Measurements from ENCODE around the gene SEL1L.

SEL1L gene

DNA sequence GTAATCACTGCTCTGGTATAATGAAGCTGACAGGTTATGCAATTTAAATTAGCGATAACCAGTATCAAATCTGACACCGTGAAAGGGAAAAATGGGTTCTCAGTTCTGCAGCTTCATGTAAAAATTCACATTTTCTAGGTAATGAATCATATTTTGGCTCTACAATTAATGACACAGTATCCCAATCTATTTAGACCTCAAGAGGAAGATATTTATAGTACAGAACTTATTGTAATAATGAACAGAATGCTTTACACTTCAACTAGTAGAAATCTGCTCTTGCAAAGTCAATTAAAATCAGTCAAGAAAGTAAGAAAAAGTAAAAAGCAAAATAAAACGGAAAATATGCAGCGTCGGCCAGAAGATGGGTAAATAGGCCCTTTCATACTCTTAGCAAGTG, 24.3 kb downstream of the SEL1L start:
- POLR2A ChIA-PET (ENCODE audit: low non-redundant PET): no interaction called here
- DNase-seq (ENCODE audit: low spot score): no peak
- TF ChIP-seq, protein P1, sequence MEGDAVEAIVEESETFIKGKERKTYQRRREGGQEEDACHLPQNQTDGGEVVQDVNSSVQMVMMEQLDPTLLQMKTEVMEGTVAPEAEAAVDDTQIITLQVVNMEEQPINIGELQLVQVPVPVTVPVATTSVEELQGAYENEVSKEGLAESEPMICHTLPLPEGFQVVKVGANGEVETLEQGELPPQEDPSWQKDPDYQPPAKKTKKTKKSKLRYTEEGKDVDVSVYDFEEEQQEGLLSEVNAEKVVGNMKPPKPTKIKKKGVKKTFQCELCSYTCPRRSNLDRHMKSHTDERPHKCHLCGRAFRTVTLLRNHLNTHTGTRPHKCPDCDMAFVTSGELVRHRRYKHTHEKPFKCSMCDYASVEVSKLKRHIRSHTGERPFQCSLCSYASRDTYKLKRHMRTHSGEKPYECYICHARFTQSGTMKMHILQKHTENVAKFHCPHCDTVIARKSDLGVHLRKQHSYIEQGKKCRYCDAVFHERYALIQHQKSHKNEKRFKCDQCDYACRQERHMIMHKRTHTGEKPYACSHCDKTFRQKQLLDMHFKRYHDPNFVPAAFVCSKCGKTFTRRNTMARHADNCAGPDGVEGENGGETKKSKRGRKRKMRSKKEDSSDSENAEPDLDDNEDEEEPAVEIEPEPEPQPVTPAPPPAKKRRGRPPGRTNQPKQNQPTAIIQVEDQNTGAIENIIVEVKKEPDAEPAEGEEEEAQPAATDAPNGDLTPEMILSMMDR (conservative IDR thresholded peaks at IDR 0.05; ENCODE audit: low read depth): no peak
- H3K27ac ChIP-seq: no peak overlapping the region
- CTCF ChIA-PET: no interaction called here

DNA sequence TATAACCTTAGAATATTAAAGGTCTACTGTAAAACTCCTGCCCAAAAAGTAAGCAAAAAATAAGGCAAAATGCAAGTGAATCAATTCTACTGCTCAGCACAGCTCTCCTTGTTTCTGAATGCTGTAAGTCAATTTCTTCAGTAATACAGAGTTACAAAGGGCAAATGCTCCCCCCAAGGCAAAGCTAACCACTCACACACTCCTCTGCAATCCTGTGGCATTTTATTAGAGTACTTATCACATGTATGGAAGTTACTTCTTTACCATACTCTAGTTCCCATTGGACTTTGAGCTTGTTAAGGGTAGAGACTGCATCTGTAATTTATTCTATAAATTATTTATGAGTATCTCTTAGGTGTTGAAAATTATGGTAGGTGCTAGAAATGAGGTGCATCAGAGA, 27.2 kb downstream of the SEL1L start:
- DNase-seq (ENCODE audit: low spot score): no peak
- no peak overlapping the region for H3K27ac ChIP-seq
- TF ChIP-seq, protein P1 (conservative IDR thresholded peaks at IDR 0.05; ENCODE audit: low read depth): no peak
- CTCF ChIA-PET: no interaction called here
- POLR2A ChIA-PET (ENCODE audit: low non-redundant PET): no interaction called here

DNA sequence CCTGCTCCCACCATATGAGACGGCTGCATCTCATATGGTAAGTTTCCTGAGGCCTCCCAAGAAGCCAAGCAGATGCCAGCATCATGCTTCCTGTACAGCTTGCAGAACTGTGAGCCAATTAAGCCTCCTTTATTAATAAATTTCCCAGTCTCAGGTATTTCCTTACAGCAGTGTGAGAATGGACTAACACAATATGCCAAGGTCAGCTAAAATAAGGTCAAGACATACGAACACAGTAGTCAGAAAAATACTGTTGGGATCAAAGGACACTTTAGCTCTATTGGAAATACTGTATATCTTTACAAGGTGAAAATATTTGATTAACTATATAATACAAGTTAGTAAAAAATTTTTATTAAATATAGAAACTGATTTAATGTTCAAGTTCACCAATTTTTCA, 28.8 kb downstream of the SEL1L start:
- CTCF ChIA-PET: no interaction called here

DNA sequence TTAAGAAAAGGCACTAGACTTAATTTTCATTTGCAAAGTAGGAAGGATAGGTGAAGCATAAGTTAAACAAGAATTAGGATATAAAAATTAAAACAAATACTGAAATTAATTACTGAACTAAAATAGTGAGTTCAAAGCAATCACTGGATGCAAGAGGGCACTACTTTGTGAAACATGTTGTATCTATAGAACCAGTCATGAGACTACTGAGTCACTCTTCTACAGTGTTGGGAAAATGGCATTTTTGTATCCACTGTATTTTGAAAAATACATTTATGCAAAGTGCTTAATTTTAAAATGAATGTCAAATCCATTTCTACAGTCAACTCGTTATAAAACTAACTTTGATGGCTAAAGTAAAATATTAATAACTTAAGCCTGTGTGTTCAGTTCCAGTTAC, 47.9 kb downstream of the SEL1L start:
- DNase-seq (ENCODE audit: low spot score): no peak
- POLR2A ChIA-PET (ENCODE audit: low non-redundant PET): no interaction called here
- CTCF ChIA-PET: interaction anchor here (0.5 kb wide), 1 partner anchor 287 kb away, joined by 4 read pairs; no protein-coding TSS in a partner anchor
- H3K27ac ChIP-seq: no peak overlapping the region
- TF ChIP-seq, protein P1 (conservative IDR thresholded peaks at IDR 0.05; ENCODE audit: low read depth): no peak

More for the DNA sequence above, 28.8 kb downstream of the SEL1L start:
- no peak overlapping the region for H3K27ac ChIP-seq
- POLR2A ChIA-PET (ENCODE audit: low non-redundant PET): no interaction called here
- DNase-seq (ENCODE audit: low spot score): no peak
- TF ChIP-seq, protein P1 (conservative IDR thresholded peaks at IDR 0.05; ENCODE audit: low read depth): no peak

DNA sequence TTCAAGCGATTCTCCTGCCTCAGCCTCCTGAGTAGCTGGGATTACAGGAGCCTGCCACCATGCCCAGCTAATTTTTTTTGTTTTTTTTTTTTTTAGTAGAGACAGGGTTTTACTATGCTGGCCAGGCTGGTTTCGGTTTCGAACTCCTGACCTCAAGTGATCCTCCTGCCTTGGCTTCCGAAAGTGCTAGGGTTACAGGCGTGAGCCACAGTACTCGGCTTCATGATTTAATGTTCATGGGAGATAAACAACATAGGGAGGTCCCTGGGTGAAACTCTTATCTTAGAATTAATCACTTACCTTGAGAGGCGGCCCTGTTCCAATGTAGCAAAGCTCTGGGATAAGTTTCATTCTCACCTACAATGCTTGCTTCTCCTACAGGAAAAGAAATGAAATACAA, 48.3 kb downstream of the SEL1L start:
- TF ChIP-seq, protein P1 (conservative IDR thresholded peaks at IDR 0.05; ENCODE audit: low read depth): no peak
- H3K27ac ChIP-seq: no peak overlapping the region
- no peak for DNase-seq (ENCODE audit: low spot score)
- CTCF ChIA-PET: no interaction called here
- POLR2A ChIA-PET (ENCODE audit: low non-redundant PET): no interaction called here

DNA sequence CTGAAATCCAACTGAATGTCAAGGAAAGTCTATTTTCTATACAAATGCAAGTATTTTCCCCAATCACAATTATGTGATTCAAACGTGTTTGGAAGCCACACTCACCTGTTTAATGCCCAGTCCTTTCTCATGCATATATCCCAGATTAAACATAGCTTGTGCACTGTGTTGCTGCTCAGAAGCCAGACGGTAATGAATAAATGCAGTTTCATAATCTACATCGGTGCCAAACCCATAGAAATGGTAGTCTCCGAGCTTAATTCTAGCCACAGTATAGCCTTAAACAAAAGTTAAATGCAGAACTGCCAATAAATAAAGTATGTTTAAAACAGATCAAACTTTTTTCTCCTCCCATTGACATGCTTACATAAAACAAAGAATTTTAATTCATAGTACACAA, 49.5 kb downstream of the SEL1L start:
- no peak overlapping the region for H3K27ac ChIP-seq

More for the DNA sequence above, 49.5 kb downstream of the SEL1L start:
- TF ChIP-seq, protein P1 (conservative IDR thresholded peaks at IDR 0.05; ENCODE audit: low read depth): no peak
- ChIA-PET POLR2A (ENCODE audit: low non-redundant PET) (no interaction called here), CTCF (no interaction called here)
- no peak for DNase-seq (ENCODE audit: low spot score)

All from RWPE1 (cell line).